ENCODE data around the gene DCUN1D2. TPM values are rescaled to one million over a fixed set of nuclear protein-coding genes. Genes with fewer than 3 reads are reported as not detected.
"Not testable (repeated sequence)": the region's sequence is repeated elsewhere in the genome, so short reads cannot be mapped to it uniquely, and the experiment has no call there.

The DCUN1D2 gene
- total RNA-seq, 1 donor from 2014 or later, result 11.8 TPM

GRCh38 chr13:113491982-113492381 lies 1.5 kb upstream of the DCUN1D2 start:
- no peak for FAIRE-seq
- no peak for DNase-seq (ENCODE audit: low spot score in 2 of 2)

- DNase-seq (ENCODE audit: low spot score in 2 of 2) (peak in 1 of 2 donors; percentile 40), FAIRE-seq (no peak)
These were observed 940 bp upstream of the DCUN1D2 start for GRCh38 chr13:113491418-113491883.

GRCh38 chr13:113489549-113490495 lies 689 bp downstream of the DCUN1D2 start:
- FAIRE-seq, result no peak
- peak; percentile 51 to 54 for DNase-seq (ENCODE audit: low spot score in 2 of 2)

GRCh38 chr13:113489171-113489548 lies 1.4 kb downstream of the DCUN1D2 start:
- no peak for DNase-seq (ENCODE audit: low spot score in 2 of 2)
- FAIRE-seq, result no peak

GRCh38 chr13:113488283-113488682 lies 2.2 kb downstream of the DCUN1D2 start:
- FAIRE-seq, result no peak

GRCh38 chr13:113486698-113487097 lies 3.8 kb downstream of the DCUN1D2 start:
- DNase-seq (ENCODE audit: low spot score in 2 of 2) (no peak), FAIRE-seq (no peak)

More at GRCh38 chr13:113488283-113488682, 2.2 kb downstream of the DCUN1D2 start:
- no peak for DNase-seq (ENCODE audit: low spot score in 2 of 2)

- FAIRE-seq, result no peak
- no peak for DNase-seq (ENCODE audit: low spot score in 2 of 2)
These were observed 5.0 kb downstream of the DCUN1D2 start for GRCh38 chr13:113485545-113485944.

- FAIRE-seq (no peak), DNase-seq (ENCODE audit: low spot score in 2 of 2) (no peak)
These were observed 6.8 kb downstream of the DCUN1D2 start for GRCh38 chr13:113483504-113484293.

GRCh38 chr13:113483081-113483480 lies 7.4 kb downstream of the DCUN1D2 start:
- FAIRE-seq, result no peak

GRCh38 chr13:113479179-113479578 lies 11.3 kb downstream of the DCUN1D2 start:
- FAIRE-seq, result no peak
- DNase-seq (ENCODE audit: low spot score in 2 of 2), result no peak

More at GRCh38 chr13:113483081-113483480, 7.4 kb downstream of the DCUN1D2 start:
- no peak for DNase-seq (ENCODE audit: low spot score in 2 of 2)

GRCh38 chr13:113477724-113478123 lies 12.8 kb downstream of the DCUN1D2 start:
- no peak for FAIRE-seq
- DNase-seq (ENCODE audit: low spot score in 2 of 2), result no peak

GRCh38 chr13:113476811-113477210 lies 13.7 kb downstream of the DCUN1D2 start:
- no peak for FAIRE-seq
- DNase-seq (ENCODE audit: low spot score in 2 of 2), result no peak

GRCh38 chr13:113475911-113476310 lies 14.6 kb downstream of the DCUN1D2 start:
- FAIRE-seq (no peak), DNase-seq (ENCODE audit: low spot score in 2 of 2) (no peak)

GRCh38 chr13:113475280-113475679 lies 15.2 kb downstream of the DCUN1D2 start:
- FAIRE-seq (no peak), DNase-seq (ENCODE audit: low spot score in 2 of 2) (no peak)

GRCh38 chr13:113474179-113474578 lies 16.3 kb downstream of the DCUN1D2 start:
- DNase-seq (ENCODE audit: low spot score in 2 of 2) (no peak), FAIRE-seq (no peak)

- no peak for FAIRE-seq
- DNase-seq (ENCODE audit: low spot score in 2 of 2), result no peak
These were observed 18.0 kb downstream of the DCUN1D2 start for GRCh38 chr13:113472355-113473025.

- DNase-seq (ENCODE audit: low spot score in 2 of 2) (no peak), FAIRE-seq (no peak)
These were observed 18.7 kb downstream of the DCUN1D2 start for GRCh38 chr13:113471844-113472243.

- DNase-seq (ENCODE audit: low spot score in 2 of 2); FAIRE-seq: not testable (repeated sequence)
These were observed 19.8 kb downstream of the DCUN1D2 start for GRCh38 chr13:113470635-113471163.

GRCh38 chr13:113470073-113470472 lies 20.4 kb downstream of the DCUN1D2 start:
- no peak for FAIRE-seq
- no peak for DNase-seq (ENCODE audit: low spot score in 2 of 2)

GRCh38 chr13:113469582-113469981 lies 20.9 kb downstream of the DCUN1D2 start:
- DNase-seq (ENCODE audit: low spot score in 2 of 2) (no peak), FAIRE-seq (no peak)

Data from frontal cortex (tissue), 4 donors.